ENCODE measurements around the gene NAA38.

Gene NAA38

DNA sequence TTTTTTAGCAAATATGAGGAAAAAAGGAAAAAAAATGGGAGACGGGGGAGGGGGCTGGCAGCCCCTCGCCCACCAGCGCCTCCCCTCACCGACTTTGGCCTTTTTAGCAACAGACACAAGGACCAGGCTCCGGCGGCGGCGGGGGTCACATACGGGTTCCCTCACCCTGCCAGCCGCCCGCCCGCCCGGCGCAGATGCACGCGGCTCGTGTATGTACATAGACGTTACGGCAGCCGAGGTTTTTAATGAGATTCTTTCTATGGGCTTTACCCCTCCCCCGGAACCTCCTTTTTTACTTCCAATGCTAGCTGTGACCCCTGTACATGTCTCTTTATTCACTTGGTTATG lies 3.7 kb downstream of the NAA38 start:
- H3K4me3 ChIP-seq (ENCODE audit: low read depth, low read length), result no peak overlapping the region
- no peak for DNase-seq (ENCODE audit: low read depth)
- no peak for TF ChIP-seq MYC (IDR thresholded peaks at IDR 0.05; ENCODE audit: low read depth, low read length)
- TF ChIP-seq, protein P1, sequence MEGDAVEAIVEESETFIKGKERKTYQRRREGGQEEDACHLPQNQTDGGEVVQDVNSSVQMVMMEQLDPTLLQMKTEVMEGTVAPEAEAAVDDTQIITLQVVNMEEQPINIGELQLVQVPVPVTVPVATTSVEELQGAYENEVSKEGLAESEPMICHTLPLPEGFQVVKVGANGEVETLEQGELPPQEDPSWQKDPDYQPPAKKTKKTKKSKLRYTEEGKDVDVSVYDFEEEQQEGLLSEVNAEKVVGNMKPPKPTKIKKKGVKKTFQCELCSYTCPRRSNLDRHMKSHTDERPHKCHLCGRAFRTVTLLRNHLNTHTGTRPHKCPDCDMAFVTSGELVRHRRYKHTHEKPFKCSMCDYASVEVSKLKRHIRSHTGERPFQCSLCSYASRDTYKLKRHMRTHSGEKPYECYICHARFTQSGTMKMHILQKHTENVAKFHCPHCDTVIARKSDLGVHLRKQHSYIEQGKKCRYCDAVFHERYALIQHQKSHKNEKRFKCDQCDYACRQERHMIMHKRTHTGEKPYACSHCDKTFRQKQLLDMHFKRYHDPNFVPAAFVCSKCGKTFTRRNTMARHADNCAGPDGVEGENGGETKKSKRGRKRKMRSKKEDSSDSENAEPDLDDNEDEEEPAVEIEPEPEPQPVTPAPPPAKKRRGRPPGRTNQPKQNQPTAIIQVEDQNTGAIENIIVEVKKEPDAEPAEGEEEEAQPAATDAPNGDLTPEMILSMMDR (IDR thresholded peaks at IDR 0.05; ENCODE audit: low read depth, low read length), result no peak
- no peak for TF ChIP-seq POLR2A (IDR thresholded peaks at IDR 0.05; ENCODE audit: extremely low read depth, insufficient read length)
- TF ChIP-seq, protein P2, sequence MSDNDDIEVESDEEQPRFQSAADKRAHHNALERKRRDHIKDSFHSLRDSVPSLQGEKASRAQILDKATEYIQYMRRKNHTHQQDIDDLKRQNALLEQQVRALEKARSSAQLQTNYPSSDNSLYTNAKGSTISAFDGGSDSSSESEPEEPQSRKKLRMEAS (IDR thresholded peaks at IDR 0.05; ENCODE audit: low read depth, low read length), result no peak

DNA sequence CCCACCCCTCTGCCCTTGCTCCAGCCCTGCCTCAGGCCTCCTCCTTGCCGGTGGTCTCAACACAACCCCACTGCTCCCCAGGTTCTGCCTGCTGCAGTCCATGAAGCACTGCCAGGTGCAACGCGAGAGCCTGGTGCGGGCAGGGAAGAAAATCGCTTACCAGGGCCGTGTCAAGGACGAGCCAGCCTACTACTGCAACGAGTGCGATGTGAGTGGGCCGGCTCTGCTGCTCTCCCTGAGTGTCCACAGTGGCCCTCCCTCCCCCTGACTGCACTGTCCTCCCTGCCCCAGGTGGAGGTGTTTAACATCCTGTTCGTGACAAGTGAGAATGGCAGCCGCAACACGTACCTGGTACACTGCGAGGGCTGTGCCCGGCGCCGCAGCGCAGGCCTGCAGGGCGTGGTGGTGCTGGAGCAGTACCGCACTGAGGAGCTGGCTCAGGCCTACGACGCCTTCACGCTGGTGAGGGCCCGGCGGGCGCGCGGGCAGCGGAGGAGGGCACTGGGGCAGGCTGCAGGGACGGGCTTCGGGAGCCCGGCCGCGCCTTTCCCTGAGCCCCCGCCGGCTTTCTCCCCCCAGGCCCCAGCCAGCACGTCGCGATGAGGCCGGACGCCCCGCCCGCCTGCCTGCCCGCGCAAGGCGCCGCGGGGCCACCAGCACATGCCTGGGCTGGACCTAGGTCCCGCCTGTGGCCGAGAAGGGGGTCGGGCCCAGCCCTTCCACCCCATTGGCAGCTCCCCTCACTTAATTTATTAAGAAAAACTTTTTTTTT lies 4.3 kb downstream of the NAA38 start:
- DNase-seq (ENCODE audit: low read depth), result no peak
- H3K4me3 ChIP-seq (ENCODE audit: low read depth, low read length), result no peak overlapping the region
- TF ChIP-seq POLR2A (IDR thresholded peaks at IDR 0.05; ENCODE audit: extremely low read depth, insufficient read length) (no peak), MYC (IDR thresholded peaks at IDR 0.05; ENCODE audit: low read depth, low read length) (no peak)
- TF ChIP-seq, protein P2 (IDR thresholded peaks at IDR 0.05; ENCODE audit: low read depth, low read length), result no peak
- TF ChIP-seq, protein P1 (IDR thresholded peaks at IDR 0.05; ENCODE audit: low read depth, low read length), result no peak

DNA sequence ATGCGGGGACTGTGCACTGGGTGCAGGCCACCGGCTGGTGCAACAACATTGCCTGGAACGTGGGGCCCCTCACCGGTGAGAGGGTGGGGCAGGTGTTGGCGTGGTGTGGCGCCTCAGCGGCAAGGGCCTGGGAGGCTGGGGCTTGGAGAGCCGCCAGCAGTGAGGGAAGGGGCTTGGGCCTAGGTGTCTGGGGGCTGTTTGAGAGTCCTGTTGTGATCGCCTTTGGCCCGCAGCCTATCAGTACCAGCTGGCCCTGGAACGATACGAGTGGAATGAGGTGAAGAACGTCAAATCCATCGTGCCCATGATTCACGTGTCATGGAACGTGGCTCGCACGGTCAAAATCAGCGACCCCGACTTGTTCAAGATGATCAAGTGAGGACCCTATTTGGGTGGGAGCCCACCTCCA lies 5.1 kb downstream of the NAA38 start:
- no peak for DNase-seq (ENCODE audit: low read depth)
- TF ChIP-seq, protein P2 (IDR thresholded peaks at IDR 0.05; ENCODE audit: low read depth, low read length), result no peak
- TF ChIP-seq, protein P1 (IDR thresholded peaks at IDR 0.05; ENCODE audit: low read depth, low read length), result no peak
- TF ChIP-seq POLR2A (IDR thresholded peaks at IDR 0.05; ENCODE audit: extremely low read depth, insufficient read length) (no peak), MYC (IDR thresholded peaks at IDR 0.05; ENCODE audit: low read depth, low read length) (no peak)
- no peak overlapping the region for H3K4me3 ChIP-seq (ENCODE audit: low read depth, low read length)

GRCh38 chr17:7851438-7852261 lies 5.7 kb downstream of the NAA38 start:
- TF ChIP-seq POLR2A (IDR thresholded peaks at IDR 0.05; ENCODE audit: extremely low read depth, insufficient read length), result no peak
- TF ChIP-seq, protein P1 (IDR thresholded peaks at IDR 0.05; ENCODE audit: low read depth, low read length), result peak; percentile 53
- H3K4me3 ChIP-seq (ENCODE audit: low read depth, low read length), result no peak overlapping the region
- peak; percentile 75 for DNase-seq (ENCODE audit: low read depth)

DNA sequence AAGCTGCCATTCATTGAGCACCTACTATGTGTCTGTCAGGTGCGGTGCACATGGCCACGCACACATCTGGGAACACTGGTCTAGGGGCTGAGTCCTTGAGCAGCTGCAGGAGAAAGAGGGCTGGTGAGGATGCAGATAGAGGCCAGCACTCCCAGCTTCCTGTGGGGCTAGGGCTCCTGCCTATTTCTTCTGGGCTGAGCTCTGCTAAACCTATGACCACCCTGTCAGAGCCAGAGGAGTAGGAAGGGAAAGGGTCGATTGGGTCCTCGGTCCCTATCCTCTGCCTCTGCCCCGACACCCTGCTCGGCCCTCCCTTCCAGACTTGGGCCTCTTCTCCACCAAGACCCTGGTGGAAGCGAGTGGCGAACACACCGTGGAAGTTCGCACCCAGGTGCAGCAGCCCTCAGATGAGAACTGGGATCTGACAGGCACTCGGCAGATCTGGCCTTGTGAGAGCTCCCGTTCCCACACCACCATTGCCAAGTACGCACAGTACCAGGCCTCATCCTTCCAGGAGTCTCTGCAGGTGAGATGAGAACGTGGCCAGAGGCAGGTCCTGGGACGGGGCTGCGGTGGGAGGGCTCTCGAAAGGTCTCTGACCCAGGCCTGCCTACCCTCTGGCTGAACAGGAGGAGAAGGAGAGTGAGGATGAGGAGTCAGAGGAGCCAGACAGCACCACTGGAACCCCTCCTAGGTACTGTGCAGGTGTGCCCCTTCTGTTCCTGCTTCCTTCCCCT lies 6.5 kb downstream of the NAA38 start:
- TF ChIP-seq POLR2A (IDR thresholded peaks at IDR 0.05; ENCODE audit: extremely low read depth, insufficient read length), result no peak
- TF ChIP-seq, protein P1 (IDR thresholded peaks at IDR 0.05; ENCODE audit: low read depth, low read length), result no peak
- TF ChIP-seq MYC (IDR thresholded peaks at IDR 0.05; ENCODE audit: low read depth, low read length), result no peak
- TF ChIP-seq, protein P2 (IDR thresholded peaks at IDR 0.05; ENCODE audit: low read depth, low read length), result no peak
- no peak overlapping the region for H3K4me3 ChIP-seq (ENCODE audit: low read depth, low read length)

More for the DNA sequence above, 6.5 kb downstream of the NAA38 start:
- DNase-seq (ENCODE audit: low read depth), result no peak
